GM12878 (cell line): ENCODE results near the gene HSPA1B.

Experiments
- CHD1 ChIP-seq: IDR thresholded peaks from 2 replicates; pipeline ENCODE4 v1.6.1; 2012; ENCODE audit warnings: low read depth, low read length, improper control_type of control experiment
- JUNB ChIP-seq: IDR thresholded peaks from 2 replicates; pipeline ENCODE4 v1.6.1; 2016; ENCODE audit warnings: antibody characterized with exemption, mild to moderate bottlenecking
- JUND ChIP-seq: IDR thresholded peaks from 2 replicates; pipeline ENCODE4 v1.6.1; 2012; ENCODE audit warnings: low read depth, mild to moderate bottlenecking, low read length, improper control_type of control experiment, moderate library complexity
- RB1 ChIP-seq: fragments of 450-650 bp; formaldehyde crosslinking; IDR thresholded peaks from 2 replicates; pipeline ENCODE4 v1.6.1; 2017; ENCODE audit warnings: mild to moderate bottlenecking, borderline replicate concordance
- WRNIP1 ChIP-seq: IDR thresholded peaks from 2 replicates; pipeline ENCODE4 v1.6.1; 2011; ENCODE audit warnings: low read depth, low read length, improper control_type of control experiment, borderline replicate concordance
- TF ChIP-seq, protein P1 (sequence below): IDR thresholded peaks from 2 replicates; pipeline ENCODE4 v1.6.1; 2011; ENCODE audit warnings: low read depth, low read length, improper control_type of control experiment, borderline replicate concordance

DNA sequence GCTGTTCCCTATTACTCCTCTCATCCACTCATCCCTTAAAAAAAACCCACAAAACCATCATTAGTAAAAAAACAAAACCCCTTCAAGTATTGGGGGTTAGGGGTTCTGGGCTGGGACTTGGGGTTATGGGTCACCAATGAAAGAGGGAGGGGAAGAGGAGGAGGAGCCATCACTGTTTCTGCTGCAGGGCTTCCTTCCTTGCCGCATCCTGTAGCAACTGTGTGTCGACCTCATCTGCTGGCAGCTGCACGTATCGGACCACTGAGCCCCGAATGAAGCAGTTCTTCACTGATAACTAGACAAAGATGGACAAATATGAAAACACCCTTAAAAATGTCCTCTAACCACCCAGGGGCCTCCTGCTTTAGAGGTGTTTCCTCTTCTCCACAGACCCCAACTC lies 29.9 kb upstream of the HSPA1B start:
- TF ChIP-seq CHD1 = no peak
- no peak for TF ChIP-seq JUND
- TF ChIP-seq RB1 = no peak
- TF ChIP-seq JUNB = no peak
- TF ChIP-seq WRNIP1 = no peak
- TF ChIP-seq, protein P1, sequence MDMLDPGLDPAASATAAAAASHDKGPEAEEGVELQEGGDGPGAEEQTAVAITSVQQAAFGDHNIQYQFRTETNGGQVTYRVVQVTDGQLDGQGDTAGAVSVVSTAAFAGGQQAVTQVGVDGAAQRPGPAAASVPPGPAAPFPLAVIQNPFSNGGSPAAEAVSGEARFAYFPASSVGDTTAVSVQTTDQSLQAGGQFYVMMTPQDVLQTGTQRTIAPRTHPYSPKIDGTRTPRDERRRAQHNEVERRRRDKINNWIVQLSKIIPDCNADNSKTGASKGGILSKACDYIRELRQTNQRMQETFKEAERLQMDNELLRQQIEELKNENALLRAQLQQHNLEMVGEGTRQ = no peak
